Measurements from ENCODE around the gene HIVEP2. TPM values are rescaled to one million over a fixed set of nuclear protein-coding genes. Genes with fewer than 3 reads are reported as not detected.

The HIVEP2 gene
- total and polyA plus RNA-seq, 4 donors: 3.0 to 23.8 (median 11.2) TPM

GRCh38 chr6:142845624-142846458 is 99.1 kb downstream of the HIVEP2 start:
- no peak for TF ChIP-seq CTCF (IDR thresholded peaks at IDR 0.05; ENCODE audit: control extremely low read depth, extremely low read depth)
- Histone ChIP-seq H3K36me3 (ENCODE audit: control insufficient read depth in 4 of 4, insufficient read depth in 4 of 4, low read length in 4 of 4) (no peaks in the 10 kb centered on the region), H3K27me3 (ENCODE audit: control insufficient read depth in 3 of 3, insufficient read depth in 3 of 3, low read length in 2 of 3) (no peaks in the 10 kb centered on the region), H3K9ac (ENCODE audit: insufficient read depth in 1 of 2, low read length in 2 of 2) (peak overlapping the region in 1 of 2 donors; percentile 1), H3K9me3 (ENCODE audit: control insufficient read depth in 4 of 4, insufficient read depth in 3 of 4, low read length in 3 of 4) (no peaks in the 10 kb centered on the region), H3K4me3 (no peak overlapping the region), H3K4me1 (ENCODE audit: control insufficient read depth in 5 of 5, insufficient read depth in 5 of 5, low read length in 5 of 5) (peaks cover 12 to 58% (median 26%) of the 10 kb centered on the region in 5 donors), H3K27ac (ENCODE audit: low read depth in 1 of 2, low read length in 1 of 2) (peak overlapping the region; percentile 82 to 92)
- ATAC-seq (ENCODE audit: insufficient read depth, low FRiP score): peak; percentile 60
- 19 to 46% methylated on average over 23 of the region's 23 CpGs for WGBS, 2 donors
- DNase-seq: peak; percentile 92 to 94 (median 93)

GRCh38 chr6:142845143-142845571 is 99.8 kb downstream of the HIVEP2 start:
- H3K9me3 ChIP-seq (ENCODE audit: control insufficient read depth in 4 of 4, insufficient read depth in 3 of 4, low read length in 3 of 4): no peaks in the 10 kb centered on the region
- H3K27ac ChIP-seq (ENCODE audit: low read depth in 1 of 2, low read length in 1 of 2): peak overlapping the region; percentile 82 to 92
- no peaks in the 10 kb centered on the region for H3K27me3 ChIP-seq (ENCODE audit: control insufficient read depth in 3 of 3, insufficient read depth in 3 of 3, low read length in 2 of 3)
- H3K9ac ChIP-seq (ENCODE audit: insufficient read depth in 1 of 2, low read length in 2 of 2): no peak overlapping the region
- DNase-seq (peak in 1 of 3 donors; percentile 32), ATAC-seq (ENCODE audit: insufficient read depth, low FRiP score) (no peak)
- H3K4me1 ChIP-seq (ENCODE audit: control insufficient read depth in 5 of 5, insufficient read depth in 5 of 5, low read length in 5 of 5): peaks cover 12 to 55% (median 26%) of the 10 kb centered on the region in 5 donors
- WGBS, 2 donors: 53 to 79% methylated on average over 2 of the region's 2 CpGs
- H3K36me3 ChIP-seq (ENCODE audit: control insufficient read depth in 4 of 4, insufficient read depth in 4 of 4, low read length in 4 of 4): no peaks in the 10 kb centered on the region
- H3K4me3 ChIP-seq: no peak overlapping the region
- TF ChIP-seq CTCF (IDR thresholded peaks at IDR 0.05; ENCODE audit: control extremely low read depth, extremely low read depth): no peak

- ATAC-seq (ENCODE audit: insufficient read depth, low FRiP score) (no peak), DNase-seq (no peak)
- 36 to 58% methylated on average over 6 of the region's 6 CpGs for WGBS, 2 donors
- Histone ChIP-seq H3K4me1 (ENCODE audit: control insufficient read depth in 5 of 5, insufficient read depth in 5 of 5, low read length in 5 of 5) (peaks cover 12 to 51% (median 26%) of the 10 kb centered on the region in 5 donors), H3K9ac (ENCODE audit: insufficient read depth in 1 of 2, low read length in 2 of 2) (no peak overlapping the region), H3K36me3 (ENCODE audit: control insufficient read depth in 4 of 4, insufficient read depth in 4 of 4, low read length in 4 of 4) (no peaks in the 10 kb centered on the region), H3K27me3 (ENCODE audit: control insufficient read depth in 3 of 3, insufficient read depth in 3 of 3, low read length in 2 of 3) (no peaks in the 10 kb centered on the region), H3K9me3 (ENCODE audit: control insufficient read depth in 4 of 4, insufficient read depth in 3 of 4, low read length in 3 of 4) (no peaks in the 10 kb centered on the region), H3K27ac (ENCODE audit: low read depth in 1 of 2, low read length in 1 of 2) (peak overlapping the region in 1 of 2 donors; percentile 82), H3K4me3 (no peak overlapping the region)
- no peak for TF ChIP-seq CTCF (IDR thresholded peaks at IDR 0.05; ENCODE audit: control extremely low read depth, extremely low read depth)
Measured at GRCh38 chr6:142844065-142844755, 100.8 kb downstream of the HIVEP2 start.

All from lung (tissue), 12 donors.